ENCODE measurements around the gene HTR7.
"Not testable (repeated sequence)": the region's sequence is repeated elsewhere in the genome, so short reads cannot be mapped to it uniquely, and the experiment has no call there.

The HTR7 gene

DNA sequence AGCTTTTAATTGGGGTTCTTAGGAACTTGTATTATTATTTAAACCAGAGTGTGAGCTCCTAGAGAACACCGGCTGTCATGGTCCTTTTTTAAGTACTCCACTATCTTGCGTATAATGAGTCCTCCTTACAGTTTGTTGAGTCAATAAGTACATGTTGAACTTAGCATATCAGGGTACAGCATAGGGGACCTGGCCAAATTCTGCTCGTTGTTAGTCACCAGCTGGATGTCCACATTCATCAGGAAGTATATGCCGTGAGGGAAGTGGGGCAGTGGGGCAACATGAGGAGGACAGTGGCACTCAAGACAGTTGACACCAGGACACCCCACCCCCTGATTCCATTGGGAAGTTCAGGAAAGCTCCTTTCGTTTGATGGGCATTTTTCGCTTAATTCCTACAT, 30.5 kb upstream of the HTR7 start:
- H3K4me3 ChIP-seq (ENCODE audit: low read depth, low read length): no peak overlapping the region
- TF ChIP-seq CTCF (conservative IDR thresholded peaks at IDR 0.05; ENCODE audit: low read depth, low read length): no peak
- DNase-seq (ENCODE audit: low read depth): no peak

DNA sequence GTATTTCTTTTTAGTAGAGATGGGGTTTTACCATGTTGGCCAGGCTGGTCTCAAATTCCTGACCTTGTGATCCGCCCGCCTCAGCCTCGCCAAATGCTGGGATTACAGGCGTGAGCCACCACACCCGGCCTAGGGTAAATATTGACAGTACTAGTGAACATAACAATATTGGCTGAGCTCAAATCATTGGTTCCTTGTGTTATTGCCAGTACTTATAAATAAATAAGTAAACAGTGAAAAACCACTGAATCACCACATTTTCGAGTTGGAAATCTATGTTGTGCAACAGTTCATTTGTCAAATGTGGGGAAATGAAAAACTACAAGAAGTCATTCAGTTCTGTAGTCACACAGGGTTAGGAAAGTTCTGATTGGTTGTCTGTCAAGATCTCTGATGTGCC, 29.7 kb upstream of the HTR7 start:
- H3K4me3 ChIP-seq (ENCODE audit: low read depth, low read length): no peak overlapping the region
- TF ChIP-seq CTCF (conservative IDR thresholded peaks at IDR 0.05; ENCODE audit: low read depth, low read length): no peak
- DNase-seq (ENCODE audit: low read depth): peak; percentile 5

DNA sequence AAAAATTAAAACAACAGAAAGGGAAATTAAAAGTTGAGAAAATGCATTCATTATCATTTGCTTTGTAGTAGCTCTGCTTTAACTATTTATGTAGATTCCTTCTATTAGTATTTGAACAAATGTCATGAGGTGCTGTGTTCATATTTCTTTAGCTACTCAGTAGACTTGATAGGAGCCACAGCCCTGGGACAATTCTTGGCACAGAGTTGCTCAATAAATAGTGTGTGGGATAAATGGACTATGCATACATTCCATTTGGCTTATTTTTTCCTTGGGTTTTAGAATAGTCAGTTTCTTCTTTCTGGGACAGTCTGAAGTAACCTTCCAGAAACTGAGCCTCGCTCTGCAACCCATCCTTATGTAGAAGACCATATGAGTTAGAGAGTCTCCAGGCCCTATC, 27.3 kb upstream of the HTR7 start:
- H3K4me3 ChIP-seq (ENCODE audit: low read depth, low read length): no peak overlapping the region
- DNase-seq (ENCODE audit: low read depth): peak; percentile 73
- TF ChIP-seq CTCF (conservative IDR thresholded peaks at IDR 0.05; ENCODE audit: low read depth, low read length): no peak

GRCh38 chr10:90884431-90884830, 26.6 kb upstream of the HTR7 start:
- TF ChIP-seq CTCF (conservative IDR thresholded peaks at IDR 0.05; ENCODE audit: low read depth, low read length): no peak
- H3K4me3 ChIP-seq (ENCODE audit: low read depth, low read length): no peak overlapping the region
- DNase-seq (ENCODE audit: low read depth): peak; percentile 41

- peak; percentile 71 for DNase-seq (ENCODE audit: low read depth)
These were observed 22.4 kb upstream of the HTR7 start for GRCh38 chr10:90880059-90880719.

GRCh38 chr10:90879062-90879461, 21.2 kb upstream of the HTR7 start:
- H3K4me3 ChIP-seq (ENCODE audit: low read depth, low read length): no peak overlapping the region
- TF ChIP-seq CTCF (conservative IDR thresholded peaks at IDR 0.05; ENCODE audit: low read depth, low read length): no peak
- DNase-seq (ENCODE audit: low read depth): no peak

More at GRCh38 chr10:90880059-90880719, 22.4 kb upstream of the HTR7 start:
- peak; percentile 61 for TF ChIP-seq CTCF (conservative IDR thresholded peaks at IDR 0.05; ENCODE audit: low read depth, low read length)
- H3K4me3 ChIP-seq (ENCODE audit: low read depth, low read length): not testable (repeated sequence)

- no peak for TF ChIP-seq CTCF (conservative IDR thresholded peaks at IDR 0.05; ENCODE audit: low read depth, low read length)
- peak overlapping the region; percentile 98 for H3K4me3 ChIP-seq (ENCODE audit: low read depth, low read length)
- DNase-seq (ENCODE audit: low read depth): no peak
These were observed 14.8 kb upstream of the HTR7 start for GRCh38 chr10:90872648-90873020.

Data from choroid plexus epithelial cell (primary cell).